ENCODE results near the gene CNOT4. TPM values are rescaled to one million over a fixed set of nuclear protein-coding genes. Genes with fewer than 3 reads are reported as not detected.

Gene CNOT4
- total and polyA plus RNA-seq, 2 of the 4 experiments (the other 2 are of a cell fraction), result 7.0 to 8.1 TPM

DNA sequence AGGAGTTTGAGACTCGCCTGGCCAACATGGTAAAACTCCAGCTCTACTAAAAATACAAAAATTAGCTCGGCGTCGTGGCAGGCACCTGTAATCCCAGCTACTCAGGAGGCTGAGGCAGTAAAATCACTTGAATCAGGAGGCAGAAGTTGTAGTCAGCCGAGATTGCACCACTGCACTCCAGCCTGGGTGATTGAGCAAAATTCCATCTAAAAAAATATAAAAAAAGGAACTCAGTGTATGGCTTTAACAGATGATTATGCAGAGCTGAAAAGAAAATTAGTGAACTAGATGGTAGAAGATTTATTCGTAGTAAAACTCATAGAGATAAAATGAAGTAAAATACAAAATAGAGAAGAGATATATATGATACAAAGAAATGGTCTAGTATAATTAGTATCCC, 12.6 kb upstream of the CNOT4 start:
- no peaks in the 10 kb centered on the region for H3K36me3 ChIP-seq (ENCODE audit: control insufficient read depth, insufficient read depth, low read length)
- no CpG with 5 or more reads among the region's 6 CpGs for WGBS, 2 experiments (ENCODE audit: extremely low coverage in 2 of 2, insufficient read length in 1 of 2)
- ATAC-seq (ENCODE audit: low read depth), result no peak
- intact Hi-C loops (cut with micrococcal nuclease) (no loop called here), dilution Hi-C loops (cut with HindIII; ENCODE audit: low sequenced_read_pairs, unreplicated experiment) (no loop called here), in situ Hi-C loops (cut with MboI; ENCODE audit: low sequenced_read_pairs) (no loop called here)
- H2AFZ ChIP-seq (replicated peaks; ENCODE audit: low read length, poor library complexity), result no peak overlapping the region
- CTCF ChIA-PET, result no interaction called here
- H4K20me1 ChIP-seq (ENCODE audit: insufficient read depth, low read length), result no peaks in the 10 kb centered on the region
- H4K8ac ChIP-seq (ENCODE audit: low read depth in 2 of 2, low read length in 2 of 2), result no peak overlapping the region
- H2BK15ac ChIP-seq (ENCODE audit: low read depth, low read length), result no peak overlapping the region
- H3K4me2 ChIP-seq (ENCODE audit: low read depth, low read length), result no peak overlapping the region
- no peak overlapping the region for H4K91ac ChIP-seq (ENCODE audit: insufficient read depth, low read depth, low read length)
- H2BK120ac ChIP-seq (ENCODE audit: low read depth, low read length), result no peak overlapping the region
- H3K4ac ChIP-seq (ENCODE audit: low read depth, low read length), result no peak overlapping the region
- H2BK20ac ChIP-seq (ENCODE audit: low read depth, low read length), result no peak overlapping the region
- H3K23ac ChIP-seq (ENCODE audit: low read depth, low read length), result no peak overlapping the region
- H2AK5ac ChIP-seq (ENCODE audit: low read depth, low read length), result no peak overlapping the region
- peaks cover 5% of the 10 kb centered on the region for H3K27me3 ChIP-seq (ENCODE audit: control insufficient read depth, insufficient read depth, low read length)
- no peak overlapping the region for H3K9ac ChIP-seq (ENCODE audit: low read depth, low read length)
- no peak overlapping the region for H3K14ac ChIP-seq (replicated peaks; ENCODE audit: low read depth, low read length)
- H3K56ac ChIP-seq (ENCODE audit: extremely low read depth, insufficient read depth, low read length), result no peak overlapping the region
- no peak overlapping the region for H4K5ac ChIP-seq (ENCODE audit: low read depth, low read length)
- H3K4me1 ChIP-seq (ENCODE audit: control insufficient read depth, insufficient read depth, low read length), result no peaks in the 10 kb centered on the region
- H3K9me1 ChIP-seq (ENCODE audit: insufficient read depth, low read length), result no peaks in the 10 kb centered on the region
- H3K18ac ChIP-seq (ENCODE audit: low read depth, low read length), result no peak overlapping the region
- no TSS peak for BruUV-seq (replicated peaks)
- H3K27ac ChIP-seq (ENCODE audit: insufficient read depth, low read length), result no peak overlapping the region
- POLR2A ChIA-PET (ENCODE audit: unreplicated experiment), result no interaction called here
- no peaks in the 10 kb centered on the region for H3K9me3 ChIP-seq (ENCODE audit: control insufficient read depth, insufficient read depth, low read length)
- H2AK9ac ChIP-seq (replicated peaks; ENCODE audit: low read depth, low read length, poor library complexity), result no peak overlapping the region
- DNase-seq, result no peak
- no peak for TF ChIP-seq NFE2L2 (IDR thresholded peaks at IDR 0.05; ENCODE audit: low read depth, low read length)
- TF ChIP-seq CHD1 (IDR thresholded peaks at IDR 0.05; ENCODE audit: low read depth, low read length), result no peak
- no peak for TF ChIP-seq MAZ (IDR thresholded peaks at IDR 0.05; ENCODE audit: borderline replicate concordance, low read depth, low read length)
- TF ChIP-seq, protein P1, sequence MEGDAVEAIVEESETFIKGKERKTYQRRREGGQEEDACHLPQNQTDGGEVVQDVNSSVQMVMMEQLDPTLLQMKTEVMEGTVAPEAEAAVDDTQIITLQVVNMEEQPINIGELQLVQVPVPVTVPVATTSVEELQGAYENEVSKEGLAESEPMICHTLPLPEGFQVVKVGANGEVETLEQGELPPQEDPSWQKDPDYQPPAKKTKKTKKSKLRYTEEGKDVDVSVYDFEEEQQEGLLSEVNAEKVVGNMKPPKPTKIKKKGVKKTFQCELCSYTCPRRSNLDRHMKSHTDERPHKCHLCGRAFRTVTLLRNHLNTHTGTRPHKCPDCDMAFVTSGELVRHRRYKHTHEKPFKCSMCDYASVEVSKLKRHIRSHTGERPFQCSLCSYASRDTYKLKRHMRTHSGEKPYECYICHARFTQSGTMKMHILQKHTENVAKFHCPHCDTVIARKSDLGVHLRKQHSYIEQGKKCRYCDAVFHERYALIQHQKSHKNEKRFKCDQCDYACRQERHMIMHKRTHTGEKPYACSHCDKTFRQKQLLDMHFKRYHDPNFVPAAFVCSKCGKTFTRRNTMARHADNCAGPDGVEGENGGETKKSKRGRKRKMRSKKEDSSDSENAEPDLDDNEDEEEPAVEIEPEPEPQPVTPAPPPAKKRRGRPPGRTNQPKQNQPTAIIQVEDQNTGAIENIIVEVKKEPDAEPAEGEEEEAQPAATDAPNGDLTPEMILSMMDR (conservative IDR thresholded peaks at IDR 0.05; ENCODE audit: low read depth, low read length), result no peak
- no peak for TF ChIP-seq POLR2A (IDR thresholded peaks at IDR 0.05; ENCODE audit: low read depth, low read length)
- TF ChIP-seq RFX5 (IDR thresholded peaks at IDR 0.05; ENCODE audit: low read depth, low read length), result no peak
- no peak for TF ChIP-seq BHLHE40 (IDR thresholded peaks at IDR 0.05; ENCODE audit: low read depth, low read length)
- TF ChIP-seq RAD21 (IDR thresholded peaks at IDR 0.05; ENCODE audit: low read length), result no peak
- TF ChIP-seq, protein P2, sequence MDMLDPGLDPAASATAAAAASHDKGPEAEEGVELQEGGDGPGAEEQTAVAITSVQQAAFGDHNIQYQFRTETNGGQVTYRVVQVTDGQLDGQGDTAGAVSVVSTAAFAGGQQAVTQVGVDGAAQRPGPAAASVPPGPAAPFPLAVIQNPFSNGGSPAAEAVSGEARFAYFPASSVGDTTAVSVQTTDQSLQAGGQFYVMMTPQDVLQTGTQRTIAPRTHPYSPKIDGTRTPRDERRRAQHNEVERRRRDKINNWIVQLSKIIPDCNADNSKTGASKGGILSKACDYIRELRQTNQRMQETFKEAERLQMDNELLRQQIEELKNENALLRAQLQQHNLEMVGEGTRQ (IDR thresholded peaks at IDR 0.05; ENCODE audit: low read depth, low read length), result no peak
- no peak for TF ChIP-seq SMC3 (IDR thresholded peaks at IDR 0.05; ENCODE audit: low read depth, low read length)
- H3K4me3 ChIP-seq (ENCODE audit: insufficient read depth, low read depth, low read length), result no peak overlapping the region
- H3K79me1 ChIP-seq (ENCODE audit: low read depth in 1 of 2, low read length in 2 of 2), result no peaks in the 10 kb centered on the region
- no peak overlapping the region for H2BK5ac ChIP-seq (ENCODE audit: low read depth, low read length, poor library complexity, severe bottlenecking)

All from IMR-90 (cell line).